Parathyroid adenoma (tissue), 2 donors: Measurements from ENCODE around the gene CD9.

Source experiments
- H2AFZ ChIP-seq: fragments of 300-600 bp; sonication (generic); one replicate; pipeline ENCODE4 v1.7.0; 2017; ENCODE audit warnings: antibody characterized with exemption, mild to moderate bottlenecking
- H3K27ac ChIP-seq: fragments of 300-600 bp; sonication (generic); one replicate; pipeline ENCODE4 v1.7.0; 2017
- H3K27me3 ChIP-seq: fragments of 300-600 bp; sonication (generic); one replicate; pipeline ENCODE4 v1.7.0; 2017; ENCODE audit warnings: low read length; ENCODE audit not compliant: control insufficient read depth, insufficient read depth
- H3K36me3 ChIP-seq: fragments of 300-600 bp; sonication (generic); one replicate; pipeline ENCODE4 v1.7.0; 2017; ENCODE audit warnings: low read length; ENCODE audit not compliant: control insufficient read depth, insufficient read depth
- H3K4me1 ChIP-seq: fragments of 300-600 bp; sonication (generic); one replicate; pipeline ENCODE4 v1.7.0; 2017; ENCODE audit warnings: control low read depth
- H3K4me2 ChIP-seq: fragments of 300-600 bp; sonication (generic); one replicate; pipeline ENCODE4 v1.7.0; 2017; ENCODE audit warnings: low read length
- H3K4me3 ChIP-seq: fragments of 300-600 bp; sonication (generic); one replicate; pipeline ENCODE4 v1.7.0; 2017; ENCODE audit warnings: low read depth, low read length
- H3K79me2 ChIP-seq: fragments of 300-600 bp; sonication (generic); one replicate; pipeline ENCODE4 v1.7.0; 2017; ENCODE audit warnings: control low read depth
- H3K9ac ChIP-seq: fragments of 300-600 bp; sonication (generic); one replicate; pipeline ENCODE4 v1.7.0; 2017; ENCODE audit warnings: mild to moderate bottlenecking
- H3K9me3 ChIP-seq: fragments of 300-600 bp; sonication (generic); one replicate; pipeline ENCODE4 v1.7.0; 2017; ENCODE audit warnings: low read length; ENCODE audit not compliant: control insufficient read depth
- TF ChIP-seq, protein P1 (sequence below): fragments of 300-600 bp; sonication (generic); IDR thresholded peaks from one replicate; pipeline ENCODE4 v1.7.0; 2017; ENCODE audit warnings: antibody characterized with exemption, mild to moderate bottlenecking
- donor health status: primary hyperparathyroidism.

Gene CD9

DNA sequence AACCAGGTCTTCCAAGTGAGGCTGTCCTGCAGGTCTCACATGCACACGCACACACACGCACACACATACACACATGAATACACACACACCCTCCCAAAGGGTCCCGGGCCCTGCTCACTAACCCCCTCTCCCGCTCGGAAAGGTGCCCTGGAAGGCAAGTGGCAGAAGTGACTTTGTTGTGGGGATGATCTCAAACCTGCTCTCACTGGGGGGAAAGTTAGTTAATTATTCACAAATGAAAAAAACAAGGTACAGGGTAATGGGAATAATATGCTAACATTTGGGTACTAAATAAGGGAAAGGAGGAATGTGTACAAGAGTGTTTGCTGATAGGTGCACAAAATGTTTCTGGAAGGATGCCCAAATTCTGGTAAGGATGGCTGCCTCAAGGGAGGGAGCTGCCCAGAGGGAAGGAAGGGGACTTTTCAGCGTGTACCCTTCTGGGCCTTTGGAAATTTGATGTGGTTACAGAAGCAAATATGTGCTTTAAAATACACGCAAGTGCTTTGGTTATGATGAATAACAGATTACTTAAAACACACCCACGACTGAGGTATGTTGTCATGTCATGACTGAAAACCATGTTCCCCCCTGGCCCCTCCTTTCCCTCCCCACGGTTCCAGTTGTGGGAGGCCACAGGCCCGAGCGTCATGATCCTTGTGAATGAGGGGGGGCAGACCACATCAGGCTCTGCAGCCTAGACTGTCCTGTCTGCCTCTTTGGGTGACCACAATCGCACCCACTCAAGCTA, 66.9 kb downstream of the CD9 start:
- TF ChIP-seq, protein P1, sequence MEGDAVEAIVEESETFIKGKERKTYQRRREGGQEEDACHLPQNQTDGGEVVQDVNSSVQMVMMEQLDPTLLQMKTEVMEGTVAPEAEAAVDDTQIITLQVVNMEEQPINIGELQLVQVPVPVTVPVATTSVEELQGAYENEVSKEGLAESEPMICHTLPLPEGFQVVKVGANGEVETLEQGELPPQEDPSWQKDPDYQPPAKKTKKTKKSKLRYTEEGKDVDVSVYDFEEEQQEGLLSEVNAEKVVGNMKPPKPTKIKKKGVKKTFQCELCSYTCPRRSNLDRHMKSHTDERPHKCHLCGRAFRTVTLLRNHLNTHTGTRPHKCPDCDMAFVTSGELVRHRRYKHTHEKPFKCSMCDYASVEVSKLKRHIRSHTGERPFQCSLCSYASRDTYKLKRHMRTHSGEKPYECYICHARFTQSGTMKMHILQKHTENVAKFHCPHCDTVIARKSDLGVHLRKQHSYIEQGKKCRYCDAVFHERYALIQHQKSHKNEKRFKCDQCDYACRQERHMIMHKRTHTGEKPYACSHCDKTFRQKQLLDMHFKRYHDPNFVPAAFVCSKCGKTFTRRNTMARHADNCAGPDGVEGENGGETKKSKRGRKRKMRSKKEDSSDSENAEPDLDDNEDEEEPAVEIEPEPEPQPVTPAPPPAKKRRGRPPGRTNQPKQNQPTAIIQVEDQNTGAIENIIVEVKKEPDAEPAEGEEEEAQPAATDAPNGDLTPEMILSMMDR: peak; percentile 12
- Histone ChIP-seq H3K36me3 (no peaks in the 10 kb centered on the region), H3K27ac (peak overlapping the region; percentile 93)

DNA sequence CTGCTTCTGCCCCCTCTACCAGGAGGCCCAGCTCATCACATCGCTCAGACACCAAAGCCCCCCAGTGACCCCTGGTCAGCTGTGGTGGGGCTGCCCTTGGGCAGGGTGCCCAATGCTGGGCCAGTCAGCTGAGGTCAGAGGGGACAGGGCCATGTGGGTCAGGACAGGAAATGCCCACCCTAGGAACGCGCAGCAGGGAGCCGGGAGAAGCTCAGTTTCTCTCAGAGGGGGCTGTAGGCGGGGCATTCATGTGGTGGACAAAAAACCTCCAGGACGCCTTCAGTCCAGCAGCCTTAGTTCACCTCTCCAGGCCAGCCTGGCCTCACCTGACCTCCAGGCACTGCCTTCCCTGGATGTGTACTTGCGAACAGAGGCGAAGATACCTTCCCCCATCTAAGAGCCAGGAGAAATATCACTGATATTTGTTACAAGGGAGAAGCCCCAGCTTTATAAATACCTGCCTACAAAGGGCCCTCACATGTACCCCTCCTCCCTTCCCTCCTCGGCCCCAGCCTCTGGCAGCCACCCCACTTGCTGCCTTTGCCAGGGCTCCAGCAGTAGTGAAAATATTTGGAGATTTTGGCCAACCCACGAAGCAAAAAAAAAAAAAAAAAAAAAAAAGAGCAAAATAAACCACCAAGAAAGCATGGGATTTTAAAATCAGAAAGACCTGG, 68.4 kb downstream of the CD9 start:
- no peak overlapping the region for H3K9ac ChIP-seq
- H3K9me3 ChIP-seq: no peaks in the 10 kb centered on the region
- TF ChIP-seq, protein P1: no peak
- peak overlapping the region; percentile 40 for H2AFZ ChIP-seq
- peaks cover 65% of the 10 kb centered on the region for H3K4me1 ChIP-seq
- no peaks in the 10 kb centered on the region for H3K27me3 ChIP-seq
- no peaks in the 10 kb centered on the region for H3K36me3 ChIP-seq
- peak overlapping the region; percentile 93 for H3K27ac ChIP-seq
- H3K4me3 ChIP-seq: no peak overlapping the region
- no peak overlapping the region for H3K4me2 ChIP-seq
- H3K79me2 ChIP-seq: no peaks in the 10 kb centered on the region

More for the DNA sequence above, 66.9 kb downstream of the CD9 start:
- Histone ChIP-seq H3K9ac (no peak overlapping the region), H3K4me2 (peak overlapping the region; percentile 2), H3K9me3 (no peaks in the 10 kb centered on the region), H3K4me1 (peaks cover 67% of the 10 kb centered on the region), H3K4me3 (no peak overlapping the region), H2AFZ (peak overlapping the region; percentile 20), H3K27me3 (no peaks in the 10 kb centered on the region), H3K79me2 (no peaks in the 10 kb centered on the region)

DNA sequence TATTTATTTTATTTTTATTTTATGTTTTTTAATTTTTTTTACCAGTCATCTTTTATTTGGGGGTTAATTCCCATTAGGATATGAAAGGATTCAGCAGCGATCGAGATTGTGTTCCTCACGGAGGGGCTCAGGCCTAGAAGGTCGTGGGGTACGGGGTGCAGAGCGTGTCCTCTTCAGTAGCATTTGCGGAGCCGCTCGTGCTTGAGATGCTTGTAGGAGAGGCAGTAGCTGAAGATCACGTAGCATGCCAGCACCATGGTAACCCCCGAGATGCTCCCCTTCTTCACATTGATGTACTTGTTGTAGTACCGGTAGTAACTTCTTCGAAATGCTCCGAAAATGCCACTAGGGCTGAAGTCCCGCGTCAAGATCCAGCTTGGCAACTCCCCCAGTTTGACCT, 69.8 kb downstream of the CD9 start:
- TF ChIP-seq, protein P1: no peak
- H2AFZ ChIP-seq: no peak overlapping the region
- no peak overlapping the region for H3K4me2 ChIP-seq
- H3K27ac ChIP-seq: no peak overlapping the region
- H3K27me3 ChIP-seq: no peaks in the 10 kb centered on the region
- H3K9me3 ChIP-seq: no peaks in the 10 kb centered on the region
- no peak overlapping the region for H3K4me3 ChIP-seq
- peaks cover 65% of the 10 kb centered on the region for H3K4me1 ChIP-seq
- no peak overlapping the region for H3K9ac ChIP-seq
- no peaks in the 10 kb centered on the region for H3K36me3 ChIP-seq
- H3K79me2 ChIP-seq: no peaks in the 10 kb centered on the region

DNA sequence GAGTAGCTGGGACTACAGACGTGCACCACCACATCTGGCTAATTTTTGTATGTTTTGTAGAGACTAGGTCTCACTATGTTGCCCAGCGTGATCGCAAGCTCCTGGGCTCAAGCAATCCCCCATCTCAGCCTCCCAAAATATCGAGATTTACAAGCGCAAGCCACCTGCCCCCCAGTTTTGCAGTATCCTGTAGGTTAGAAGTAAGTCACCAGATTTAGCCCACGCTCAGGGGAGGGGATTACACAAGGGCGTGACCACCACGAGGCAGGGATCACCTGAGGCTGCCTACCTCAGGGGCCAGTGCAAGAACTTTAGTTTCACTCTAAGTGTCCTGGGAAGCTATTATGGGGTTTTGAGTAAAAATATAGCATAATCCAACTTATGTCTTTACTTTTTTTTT, 71.1 kb downstream of the CD9 start:
- no peak overlapping the region for H3K4me3 ChIP-seq
- no peak overlapping the region for H3K4me2 ChIP-seq
- no peaks in the 10 kb centered on the region for H3K36me3 ChIP-seq
- no peak overlapping the region for H2AFZ ChIP-seq
- no peaks in the 10 kb centered on the region for H3K9me3 ChIP-seq
- H3K79me2 ChIP-seq: no peaks in the 10 kb centered on the region
- H3K4me1 ChIP-seq: peaks cover 67% of the 10 kb centered on the region
- no peaks in the 10 kb centered on the region for H3K27me3 ChIP-seq
- no peak overlapping the region for H3K27ac ChIP-seq
- H3K9ac ChIP-seq: no peak overlapping the region
- TF ChIP-seq, protein P1: no peak
